ENCODE measurements around the gene RECQL. TPM values are rescaled to one million over a fixed set of nuclear protein-coding genes. Genes with fewer than 3 reads are reported as not detected.

Gene RECQL, protein sequence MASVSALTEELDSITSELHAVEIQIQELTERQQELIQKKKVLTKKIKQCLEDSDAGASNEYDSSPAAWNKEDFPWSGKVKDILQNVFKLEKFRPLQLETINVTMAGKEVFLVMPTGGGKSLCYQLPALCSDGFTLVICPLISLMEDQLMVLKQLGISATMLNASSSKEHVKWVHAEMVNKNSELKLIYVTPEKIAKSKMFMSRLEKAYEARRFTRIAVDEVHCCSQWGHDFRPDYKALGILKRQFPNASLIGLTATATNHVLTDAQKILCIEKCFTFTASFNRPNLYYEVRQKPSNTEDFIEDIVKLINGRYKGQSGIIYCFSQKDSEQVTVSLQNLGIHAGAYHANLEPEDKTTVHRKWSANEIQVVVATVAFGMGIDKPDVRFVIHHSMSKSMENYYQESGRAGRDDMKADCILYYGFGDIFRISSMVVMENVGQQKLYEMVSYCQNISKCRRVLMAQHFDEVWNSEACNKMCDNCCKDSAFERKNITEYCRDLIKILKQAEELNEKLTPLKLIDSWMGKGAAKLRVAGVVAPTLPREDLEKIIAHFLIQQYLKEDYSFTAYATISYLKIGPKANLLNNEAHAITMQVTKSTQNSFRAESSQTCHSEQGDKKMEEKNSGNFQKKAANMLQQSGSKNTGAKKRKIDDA
- total RNA-seq = 34.4 and 40.6 TPM in 2 replicates

GRCh38 chr12:21501258-21502163 is at the start of gene RECQL, which contains the start of gene GOLT1B:
RECQL (minus strand) TSS chr12:21501635; CDS start chr12:21499570, 2,065 bp downstream.
GOLT1B (plus strand) TSS chr12:21501789; CDS start chr12:21501924, 135 bp downstream.

GRCh38 chr12:21526053-21526452 is 24.6 kb upstream of the RECQL start, which contains the start of gene SPX:
SPX (plus strand) TSS chr12:21526296; CDS start chr12:21526473, 177 bp downstream.

Other genes with a start within 250 kb of the RECQL start
- not detected in 2 replicates for gene SLCO1A2, start 166.7 kb downstream of the RECQL start, total RNA-seq
- gene IAPP, start 128.7 kb downstream of the RECQL start, total RNA-seq = not detected in 2 replicates
- gene PYROXD1, start 64.0 kb downstream of the RECQL start, total RNA-seq = 4.1 and 7.7 TPM in 2 replicates
- 16.4 and 21.3 TPM in 2 replicates for gene GOLT1B, start 154 bp upstream of the RECQL start, total RNA-seq
- gene SPX, start 24.7 kb upstream of the RECQL start, total RNA-seq = 3.3 and 6.5 TPM in 2 replicates
- not detected in 2 replicates for gene GYS2, start 103.2 kb upstream of the RECQL start, total RNA-seq
- gene LDHB, start 156.2 kb upstream of the RECQL start, total RNA-seq = 615 and 880 TPM in 2 replicates